OCI-LY1 (cell line): Measurements from ENCODE around the gene EXD3.

Experiments
- H2AFZ ChIP-seq: fragments of 200-600 bp; sonication (generic), shearing (Covaris generic); 2 replicates; pipeline ENCODE4 v1.6.0; 2014; ENCODE audit warnings: antibody characterized with exemption, mild to moderate bottlenecking, low read length
- H3F3A ChIP-seq: fragments of 200-600 bp; sonication (generic), shearing (Covaris generic); 2 replicates; pipeline ENCODE4 v1.6.0; 2014; ENCODE audit warnings: mild to moderate bottlenecking, antibody characterized with exemption, low read length, moderate library complexity; ENCODE audit not compliant: insufficient read depth
- H3K27ac ChIP-seq: fragments of 200-600 bp; sonication (generic); 2 replicates; pipeline ENCODE4 v1.5.1; 2014; ENCODE audit warnings: low read length, mixed run types, mild to moderate bottlenecking, low read depth; ENCODE audit not compliant: poor library complexity, severe bottlenecking
- H3K27me3 ChIP-seq: fragments of 200-600 bp; sonication (generic); 2 replicates; pipeline ENCODE4 v1.6.0; 2014; ENCODE audit warnings: antibody characterized with exemption, mild to moderate bottlenecking, low read length, moderate library complexity; ENCODE audit not compliant: insufficient read depth
- H3K36me3 ChIP-seq: fragments of 200-600 bp; sonication (generic); 2 replicates; pipeline ENCODE4 v1.6.1; 2014; ENCODE audit warnings: mild to moderate bottlenecking, antibody characterized with exemption, low read length, moderate library complexity, mixed read lengths; ENCODE audit not compliant: insufficient read depth
- H3K4me1 ChIP-seq: fragments of 200-600 bp; sonication (generic); 2 replicates; pipeline ENCODE4 v1.5.1; 2014; ENCODE audit warnings: mild to moderate bottlenecking, low read length, moderate library complexity; ENCODE audit not compliant: insufficient read depth, severe bottlenecking
- H3K4me2 ChIP-seq: fragments of 200-600 bp; sonication (generic), shearing (Covaris generic); 2 replicates; pipeline ENCODE4 v1.6.1; 2014; ENCODE audit warnings: low read length
- H3K4me3 ChIP-seq: fragments of 200-600 bp; sonication (generic); 2 replicates; pipeline ENCODE4 v1.5.1; 2014; ENCODE audit warnings: low read length, low read depth, mild to moderate bottlenecking, mixed read lengths; ENCODE audit not compliant: poor library complexity, severe bottlenecking
- H3K79me2 ChIP-seq: fragments of 200-600 bp; shearing (Covaris generic); 2 replicates; pipeline ENCODE4 v1.6.1; 2016; ENCODE audit warnings: mixed run types, low read length, mixed read lengths; ENCODE audit not compliant: insufficient read depth
- H3K9ac ChIP-seq: fragments of 200-600 bp; sonication (generic), shearing (Covaris generic); 2 replicates; pipeline ENCODE4 v1.6.1; 2014; ENCODE audit warnings: mild to moderate bottlenecking, low read length, mixed read lengths
- H3K9me2 ChIP-seq: fragments of 200-600 bp; sonication (generic), shearing (Covaris generic); 2 replicates; pipeline ENCODE4 v1.6.1; 2014; ENCODE audit warnings: low read depth, mild to moderate bottlenecking, low read length, mixed read lengths
- H3K9me3 ChIP-seq: fragments of 200-600 bp; shearing (Covaris generic); 2 replicates; pipeline ENCODE4 v1.6.1; 2014; ENCODE audit warnings: low read length, mixed read lengths
- H4K20me1 ChIP-seq: fragments of 200-600 bp; sonication (generic), shearing (Covaris generic); 2 replicates; pipeline ENCODE4 v1.6.0; 2016; ENCODE audit warnings: mild to moderate bottlenecking, low read length; ENCODE audit not compliant: insufficient read depth
- EZH2 ChIP-seq: fragments of 200-600 bp; sonication (generic), shearing (Covaris generic); IDR thresholded peaks from 2 replicates; pipeline ENCODE4 v1.8.0; 2017; ENCODE audit warnings: borderline replicate concordance, mixed run types, mild to moderate bottlenecking, antibody characterized with exemption, low read length, moderate library complexity, mixed read lengths
- TF ChIP-seq, protein P1 (sequence below): fragments of 200-600 bp; sonication (generic), shearing (Covaris generic); IDR thresholded peaks from 2 replicates; pipeline ENCODE4 v1.5.1; 2017; ENCODE audit warnings: mild to moderate bottlenecking, antibody characterized with exemption, low read length, moderate library complexity, mixed read lengths

Gene EXD3

DNA sequence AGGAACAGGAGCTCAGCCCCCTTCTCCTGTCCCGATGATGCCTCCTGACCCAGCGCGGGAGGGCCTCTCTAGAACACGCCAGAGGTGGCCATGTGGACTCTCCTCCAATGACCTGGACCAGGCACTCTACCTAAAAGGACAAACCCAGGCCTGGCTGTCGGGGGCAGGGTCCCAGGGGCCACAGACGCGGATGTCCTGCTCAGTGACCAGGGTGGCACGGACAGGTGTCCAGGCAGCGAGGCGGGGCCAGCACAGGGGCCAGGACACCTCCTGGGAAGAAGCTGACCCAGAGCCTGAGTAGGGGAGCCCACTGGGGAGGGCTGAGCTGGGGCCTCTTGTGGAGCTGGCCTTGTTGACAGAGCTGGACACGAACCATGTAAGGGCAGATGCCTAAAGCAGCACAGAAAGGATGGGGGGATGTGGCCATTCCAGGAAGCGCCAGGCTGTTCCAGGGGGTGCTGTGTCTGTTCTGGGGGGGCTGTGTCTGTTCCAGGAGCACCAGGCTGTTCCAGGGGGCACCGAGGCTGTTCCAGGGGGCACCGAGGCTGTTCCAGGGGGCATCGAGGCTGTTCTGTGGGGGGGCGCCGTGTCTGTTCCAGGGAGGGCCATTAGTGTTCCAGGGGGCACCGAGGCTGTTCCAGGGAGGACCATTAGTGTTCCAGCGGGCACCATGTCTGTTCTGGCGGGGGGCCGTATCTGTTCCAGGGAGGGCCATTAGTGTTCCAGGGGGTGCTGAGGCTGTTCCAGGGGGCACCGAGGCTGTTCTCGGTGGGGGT, 30.5 kb downstream of the EXD3 start:
- no peaks in the 10 kb centered on the region for H3K9me2 ChIP-seq
- no peak for TF ChIP-seq EZH2
- TF ChIP-seq, protein P1, sequence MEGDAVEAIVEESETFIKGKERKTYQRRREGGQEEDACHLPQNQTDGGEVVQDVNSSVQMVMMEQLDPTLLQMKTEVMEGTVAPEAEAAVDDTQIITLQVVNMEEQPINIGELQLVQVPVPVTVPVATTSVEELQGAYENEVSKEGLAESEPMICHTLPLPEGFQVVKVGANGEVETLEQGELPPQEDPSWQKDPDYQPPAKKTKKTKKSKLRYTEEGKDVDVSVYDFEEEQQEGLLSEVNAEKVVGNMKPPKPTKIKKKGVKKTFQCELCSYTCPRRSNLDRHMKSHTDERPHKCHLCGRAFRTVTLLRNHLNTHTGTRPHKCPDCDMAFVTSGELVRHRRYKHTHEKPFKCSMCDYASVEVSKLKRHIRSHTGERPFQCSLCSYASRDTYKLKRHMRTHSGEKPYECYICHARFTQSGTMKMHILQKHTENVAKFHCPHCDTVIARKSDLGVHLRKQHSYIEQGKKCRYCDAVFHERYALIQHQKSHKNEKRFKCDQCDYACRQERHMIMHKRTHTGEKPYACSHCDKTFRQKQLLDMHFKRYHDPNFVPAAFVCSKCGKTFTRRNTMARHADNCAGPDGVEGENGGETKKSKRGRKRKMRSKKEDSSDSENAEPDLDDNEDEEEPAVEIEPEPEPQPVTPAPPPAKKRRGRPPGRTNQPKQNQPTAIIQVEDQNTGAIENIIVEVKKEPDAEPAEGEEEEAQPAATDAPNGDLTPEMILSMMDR, result no peak
- H3K9ac ChIP-seq, result no peak overlapping the region
- no peaks in the 10 kb centered on the region for H3K27me3 ChIP-seq
- no peaks in the 10 kb centered on the region for H3K9me3 ChIP-seq
- no peaks in the 10 kb centered on the region for H3K4me1 ChIP-seq
- H3F3A ChIP-seq, result no peaks in the 10 kb centered on the region
- H4K20me1 ChIP-seq, result no peaks in the 10 kb centered on the region
- no peak overlapping the region for H2AFZ ChIP-seq
- H3K79me2 ChIP-seq, result no peaks in the 10 kb centered on the region
- H3K4me2 ChIP-seq, result no peak overlapping the region
- no peaks in the 10 kb centered on the region for H3K36me3 ChIP-seq
- H3K4me3 ChIP-seq, result no peak overlapping the region
- no peak overlapping the region for H3K27ac ChIP-seq

DNA sequence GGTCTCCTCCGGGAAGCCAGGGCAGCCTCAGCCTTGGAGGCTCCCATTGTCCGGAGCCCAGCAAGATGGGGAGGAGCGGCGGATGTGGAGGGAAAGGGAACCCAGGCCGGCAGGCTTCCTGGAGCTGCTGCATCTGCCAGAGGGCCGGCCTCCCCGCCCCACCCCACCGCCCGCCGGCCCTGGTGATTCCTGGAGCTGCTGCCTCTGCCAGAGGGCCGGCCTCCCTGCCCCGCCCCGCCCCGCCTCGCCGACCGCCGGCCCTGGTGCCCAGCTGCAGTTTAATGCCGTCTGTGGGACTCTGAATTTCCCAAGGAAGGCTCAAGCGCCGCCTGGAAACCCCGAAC, 31.6 kb downstream of the EXD3 start:
- no peaks in the 10 kb centered on the region for H4K20me1 ChIP-seq
- no peak overlapping the region for H3K27ac ChIP-seq
- H3K4me1 ChIP-seq, result no peaks in the 10 kb centered on the region

DNA sequence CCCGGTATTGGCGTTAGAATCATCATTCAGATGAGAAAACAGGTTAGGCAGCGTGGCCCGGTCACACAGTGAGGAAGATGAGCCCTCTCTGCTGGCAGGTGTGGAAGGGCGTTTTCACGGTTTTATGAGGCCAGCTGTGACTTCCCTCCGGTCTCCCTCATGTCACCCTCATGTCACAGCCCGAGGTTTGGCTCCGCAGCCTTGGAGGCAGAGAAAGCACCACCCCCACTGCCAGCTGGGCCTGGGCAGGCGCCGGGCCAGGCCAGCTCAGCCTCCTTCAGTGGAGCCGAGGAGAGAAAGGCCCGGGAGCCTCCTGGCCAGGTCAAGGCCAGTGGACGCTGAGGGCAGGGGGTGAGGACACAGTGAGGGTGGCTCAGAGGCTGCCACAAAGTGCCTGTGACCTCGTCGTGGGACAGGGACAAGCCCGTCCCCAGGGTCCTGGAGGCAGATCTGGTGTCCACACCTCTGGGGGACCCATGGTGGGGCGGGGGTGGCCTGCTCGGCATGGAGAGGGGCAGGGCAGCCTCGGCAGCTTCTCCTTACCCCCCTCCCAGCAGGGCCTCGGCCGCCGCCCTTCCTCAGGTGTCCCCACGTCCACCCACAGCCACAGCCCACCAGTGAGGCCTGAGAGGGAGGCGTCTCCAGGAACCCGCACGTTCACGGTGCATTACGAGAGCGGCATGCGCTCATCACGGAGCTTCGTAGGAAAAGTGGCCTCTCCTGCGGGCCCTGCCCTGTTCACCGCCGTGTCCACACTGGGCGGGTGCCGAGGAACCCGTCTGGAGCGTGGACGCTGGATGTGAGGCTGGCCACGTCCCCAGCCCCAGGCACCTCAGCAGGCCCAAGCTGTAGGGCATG, 32.2 kb downstream of the EXD3 start:
- Histone ChIP-seq H3K4me2 (no peak overlapping the region), H3K79me2 (no peaks in the 10 kb centered on the region), H3K27ac (no peak overlapping the region), H3K9me3 (no peaks in the 10 kb centered on the region), H3K27me3 (no peaks in the 10 kb centered on the region), H3F3A (no peaks in the 10 kb centered on the region), H3K4me3 (no peak overlapping the region), H3K4me1 (no peaks in the 10 kb centered on the region), H2AFZ (no peak overlapping the region), H4K20me1 (no peaks in the 10 kb centered on the region), H3K9me2 (no peaks in the 10 kb centered on the region), H3K9ac (no peak overlapping the region), H3K36me3 (no peaks in the 10 kb centered on the region)
- TF ChIP-seq, protein P1, result no peak
- TF ChIP-seq EZH2, result no peak

More for the DNA sequence above, 31.6 kb downstream of the EXD3 start:
- Histone ChIP-seq H3K9me2 (no peaks in the 10 kb centered on the region), H3K27me3 (no peaks in the 10 kb centered on the region), H3K9ac (no peak overlapping the region), H2AFZ (no peak overlapping the region), H3K36me3 (no peaks in the 10 kb centered on the region), H3K9me3 (no peaks in the 10 kb centered on the region), H3F3A (no peaks in the 10 kb centered on the region), H3K4me2 (no peak overlapping the region), H3K79me2 (no peaks in the 10 kb centered on the region), H3K4me3 (no peak overlapping the region)
- TF ChIP-seq, protein P1, result no peak
- TF ChIP-seq EZH2, result no peak
